ENCODE data around the gene ASB15.
"Not testable (repeated sequence)": the region's sequence is repeated elsewhere in the genome, so short reads cannot be mapped to it uniquely, and the experiment has no call there.

Gene ASB15

DNA sequence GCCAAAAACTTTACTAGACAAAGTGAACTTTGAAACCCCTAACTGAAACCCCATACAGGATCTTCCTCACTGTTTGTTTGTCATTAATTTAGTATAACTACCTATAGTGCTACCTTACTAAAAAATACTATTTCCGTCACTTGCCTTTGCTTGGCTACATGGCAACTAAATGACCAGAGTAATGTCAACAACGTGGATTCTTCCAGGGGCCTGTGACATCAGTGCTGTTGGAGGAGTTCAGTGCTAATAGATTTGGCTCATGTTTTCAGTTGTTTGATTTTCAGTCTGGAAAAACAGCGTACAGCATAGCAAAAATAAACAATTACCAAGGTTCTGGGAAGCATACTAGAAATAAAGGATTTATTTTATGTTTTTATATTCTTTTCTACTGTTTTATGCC is 3.0 kb upstream of the ASB15 start:
- no peak for DNase-seq

DNA sequence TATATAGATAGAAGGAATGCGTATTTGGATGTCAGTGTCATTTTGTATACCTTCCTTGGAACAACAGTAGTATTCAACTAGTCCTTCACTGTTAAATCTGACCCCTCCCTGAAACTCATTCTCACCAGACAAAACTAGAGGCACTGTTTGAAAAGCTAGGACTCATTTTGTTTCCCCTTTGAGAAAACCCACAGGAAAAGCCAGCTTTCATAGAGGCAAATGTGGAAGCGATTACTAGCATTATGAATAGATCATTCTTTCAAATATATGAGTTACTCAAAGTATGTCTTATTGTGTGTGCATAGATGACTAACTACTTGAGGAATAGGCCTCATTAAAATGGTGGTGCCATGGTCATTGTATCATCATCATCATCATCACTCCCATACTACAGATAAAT is 1.9 kb upstream of the ASB15 start:
- DNase-seq: no peak

DNA sequence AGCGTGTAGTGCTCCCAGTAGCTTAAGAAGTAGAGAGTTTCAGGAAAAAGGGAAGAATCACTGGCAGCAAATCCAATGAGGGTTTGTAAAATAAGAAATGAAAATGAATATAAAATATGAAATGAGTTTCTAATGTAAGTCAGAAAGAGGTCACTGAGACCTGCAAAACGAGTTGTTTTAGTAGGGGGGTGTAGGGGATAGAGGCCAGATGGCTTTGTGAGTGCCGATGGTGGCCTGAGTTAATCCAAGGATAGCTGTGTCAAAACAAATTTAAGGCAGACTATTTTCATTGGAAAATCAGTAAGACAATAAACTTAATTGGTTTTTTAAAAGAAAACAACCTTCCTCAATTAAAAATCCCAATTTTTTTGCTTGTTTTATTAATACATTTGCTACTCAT is 745 bp upstream of the ASB15 start:
- DNase-seq: no peak

DNA sequence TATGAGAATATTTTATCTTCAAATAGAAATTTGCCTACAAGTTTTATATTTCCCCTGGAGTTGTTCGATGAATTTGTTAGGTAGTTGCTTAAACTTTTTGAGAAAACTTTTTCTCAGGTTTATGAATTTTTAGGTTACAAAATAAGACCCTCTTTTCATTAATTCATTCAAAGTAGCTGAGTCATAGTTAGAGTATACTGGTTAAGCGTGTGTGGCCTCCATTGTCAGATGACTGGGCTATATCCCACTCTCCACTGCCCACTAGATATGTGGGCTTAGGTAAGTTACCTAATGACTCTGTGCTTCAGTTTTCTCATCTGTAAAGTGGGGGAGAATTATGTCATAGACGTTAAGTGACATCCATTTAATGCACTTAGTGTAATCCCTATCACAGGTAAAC is 1.0 kb downstream of the ASB15 start:
- no peak for DNase-seq

DNA sequence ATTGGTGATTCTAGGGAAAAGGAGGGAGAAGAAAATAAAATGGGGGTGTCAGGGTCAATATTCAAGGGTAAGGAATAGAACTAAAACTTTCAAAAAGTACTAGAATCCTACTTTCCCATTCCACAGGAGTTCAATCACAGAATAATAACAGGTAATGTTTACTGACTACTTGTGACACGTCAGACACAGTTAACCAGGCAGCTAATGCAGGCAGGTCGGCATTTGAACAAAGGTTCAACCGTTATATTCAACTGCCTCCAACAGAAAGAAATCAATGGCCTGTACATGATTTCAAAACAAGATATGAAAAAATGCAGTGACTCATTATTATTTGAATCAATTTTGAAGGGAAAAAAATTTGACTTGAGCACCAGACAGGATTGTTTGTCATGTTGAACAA is 3.1 kb downstream of the ASB15 start:
- DNase-seq: no peak

DNA sequence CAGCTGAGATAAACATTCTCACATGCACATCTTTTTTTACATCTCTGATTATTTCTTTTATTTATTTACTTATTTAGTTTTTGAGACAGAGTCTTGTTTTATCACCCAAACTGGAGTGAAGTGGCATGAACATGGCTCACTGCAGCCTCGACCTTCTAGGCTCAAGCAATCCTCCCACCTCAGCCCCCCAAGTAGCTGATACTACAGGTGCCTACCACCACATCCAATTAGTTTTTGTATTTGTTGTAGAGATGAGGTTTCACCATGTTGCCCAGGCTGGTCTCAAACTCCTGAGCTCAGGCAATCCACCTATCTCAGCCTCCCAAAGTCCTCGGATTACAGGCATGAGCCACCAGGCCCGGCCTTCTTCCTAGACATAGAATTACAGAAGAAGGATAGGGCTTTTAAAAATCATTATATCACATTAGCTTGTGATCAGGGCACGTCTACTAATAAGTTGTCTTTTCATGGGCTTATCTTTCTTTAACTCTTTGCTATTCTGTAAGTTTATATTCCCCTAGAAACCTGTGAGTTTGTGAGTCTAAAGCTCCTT is 5.9 kb downstream of the ASB15 start:
- DNase-seq: no peak

DNA sequence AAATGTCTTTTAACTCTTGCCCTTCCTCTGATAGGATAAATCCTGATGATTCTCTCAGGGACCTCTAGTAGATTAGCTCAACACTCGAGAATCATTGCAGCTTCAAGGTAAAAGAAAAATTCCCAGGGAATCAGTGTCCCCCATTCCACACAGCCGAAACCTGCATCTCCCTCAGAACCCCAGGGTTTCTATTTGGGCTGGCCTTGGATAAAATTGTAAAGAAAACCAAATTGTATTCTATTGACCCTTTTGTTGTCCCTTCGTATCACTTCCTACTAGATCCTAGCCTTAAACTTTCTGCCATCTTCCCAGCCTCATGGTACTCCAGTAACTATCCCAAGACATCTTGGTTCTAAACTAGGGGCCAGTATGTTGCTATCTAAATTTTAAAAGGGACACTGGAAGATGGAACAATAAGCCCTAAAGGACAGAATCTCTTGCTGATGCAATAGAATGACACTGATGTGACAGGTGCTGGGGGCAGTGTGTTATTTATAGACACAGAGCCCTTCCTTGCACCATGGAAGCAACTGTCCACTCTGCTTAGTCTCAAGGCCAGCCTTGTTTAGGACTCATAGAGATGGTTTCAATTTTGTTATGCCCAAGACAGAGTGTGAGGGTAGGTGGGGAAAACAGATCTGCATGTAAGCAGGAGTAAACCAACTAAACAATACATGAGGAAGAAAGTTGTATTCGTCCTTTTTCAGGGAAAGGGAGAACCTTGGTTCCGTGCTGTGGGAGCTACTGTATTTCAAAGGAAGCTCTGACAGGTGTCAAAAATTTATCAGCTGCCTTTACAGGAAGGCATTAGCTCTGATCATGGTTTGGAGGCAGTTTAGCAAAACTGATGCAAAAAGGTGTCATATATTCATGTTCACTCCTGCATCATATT is 7.6 kb downstream of the ASB15 start:
- no peak for DNase-seq

DNA sequence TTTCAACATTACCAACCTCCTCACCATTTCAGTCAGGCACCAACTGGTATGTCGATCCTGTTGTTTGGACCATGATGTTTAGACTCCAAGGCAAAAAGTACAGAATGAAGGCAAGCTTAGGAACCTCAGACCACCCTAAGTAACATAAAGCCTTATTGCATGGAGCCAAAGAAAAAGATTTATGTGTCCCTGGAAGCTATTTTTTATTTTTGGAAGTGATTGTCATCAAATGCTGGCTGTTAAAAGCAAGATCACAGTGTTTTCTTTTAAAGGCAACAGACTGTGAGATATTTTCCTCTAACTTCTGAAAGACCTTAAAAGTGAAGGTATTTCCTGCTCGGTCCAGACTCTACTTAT is 8.2 kb downstream of the ASB15 start:
- DNase-seq: no peak

DNA sequence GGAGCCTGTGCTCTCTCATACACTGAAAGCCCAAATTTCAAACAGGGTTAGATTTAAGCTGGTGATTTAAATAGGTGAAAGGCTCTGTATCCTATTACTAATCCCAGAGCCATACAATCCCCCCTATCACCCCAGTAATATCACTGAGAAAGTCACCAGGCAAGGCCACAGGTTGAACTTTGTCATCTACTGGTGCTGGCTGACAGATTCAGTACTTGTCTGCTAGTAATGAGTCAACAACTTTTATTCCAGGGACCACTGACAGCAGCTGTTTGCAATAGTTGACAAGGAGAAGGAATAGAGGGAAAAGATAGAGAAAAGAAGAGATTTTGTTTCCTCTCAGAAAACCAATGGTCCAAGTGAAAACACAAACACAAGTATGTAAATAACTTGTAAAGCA is 10.4 kb downstream of the ASB15 start:
- DNase-seq: no peak

DNA sequence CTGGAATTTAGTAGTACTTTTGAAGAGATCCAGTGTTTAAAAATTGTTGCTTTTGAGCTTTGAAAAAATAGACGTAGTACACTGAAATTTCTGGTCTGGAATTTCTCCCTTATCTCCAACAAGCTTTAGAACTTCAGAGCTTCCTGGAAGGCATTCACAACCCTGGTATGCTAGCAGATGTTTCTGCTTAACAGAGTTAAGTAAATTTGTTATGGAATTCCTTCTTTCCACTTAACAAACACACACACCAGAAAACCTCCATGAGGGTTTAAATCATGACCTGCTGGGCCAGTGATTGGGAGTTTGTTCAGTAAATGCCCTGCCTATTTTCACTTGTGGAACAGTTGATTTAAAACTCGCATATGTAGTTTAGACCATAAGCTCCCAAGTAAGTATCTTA is 13.7 kb downstream of the ASB15 start:
- DNase-seq: no peak

DNA sequence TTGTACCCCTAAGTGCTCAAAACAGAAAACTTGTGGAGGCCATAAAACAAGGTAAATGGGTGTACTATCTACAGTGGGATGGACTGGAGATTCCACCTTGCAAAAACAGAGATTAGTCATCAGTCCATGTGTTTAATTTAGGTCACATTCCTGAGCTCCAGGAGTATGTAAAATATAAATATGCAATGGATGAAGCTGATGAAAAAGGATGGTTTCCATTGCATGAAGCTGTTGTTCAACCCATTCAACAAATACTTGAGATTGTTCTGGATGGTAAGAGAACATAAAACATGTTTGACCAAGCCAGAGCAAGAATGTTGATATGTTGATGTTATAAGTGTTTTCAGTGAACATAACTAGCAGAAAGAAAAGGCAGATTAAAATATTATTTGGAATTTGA is 14.6 kb downstream of the ASB15 start:
- DNase-seq: no peak

DNA sequence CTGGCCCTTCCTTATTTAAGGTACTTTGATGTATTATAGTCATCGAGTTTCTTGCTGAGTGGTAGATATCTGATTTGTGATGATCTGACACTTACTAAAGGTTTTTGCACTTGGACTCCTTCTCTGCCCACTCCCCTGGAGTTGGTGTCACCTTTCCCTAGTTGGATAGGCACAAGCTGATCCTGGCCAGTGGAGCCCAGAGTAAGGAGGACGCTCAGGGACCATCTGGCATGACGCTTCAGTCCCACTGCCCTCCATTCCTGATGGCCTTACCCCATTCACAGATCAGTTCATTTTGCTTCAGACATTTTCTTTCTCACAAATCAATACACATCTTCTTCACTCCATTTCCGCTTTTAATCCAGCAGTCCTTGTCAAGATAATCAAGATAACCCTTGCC is 20.1 kb downstream of the ASB15 start:
- no peak for DNase-seq

DNA sequence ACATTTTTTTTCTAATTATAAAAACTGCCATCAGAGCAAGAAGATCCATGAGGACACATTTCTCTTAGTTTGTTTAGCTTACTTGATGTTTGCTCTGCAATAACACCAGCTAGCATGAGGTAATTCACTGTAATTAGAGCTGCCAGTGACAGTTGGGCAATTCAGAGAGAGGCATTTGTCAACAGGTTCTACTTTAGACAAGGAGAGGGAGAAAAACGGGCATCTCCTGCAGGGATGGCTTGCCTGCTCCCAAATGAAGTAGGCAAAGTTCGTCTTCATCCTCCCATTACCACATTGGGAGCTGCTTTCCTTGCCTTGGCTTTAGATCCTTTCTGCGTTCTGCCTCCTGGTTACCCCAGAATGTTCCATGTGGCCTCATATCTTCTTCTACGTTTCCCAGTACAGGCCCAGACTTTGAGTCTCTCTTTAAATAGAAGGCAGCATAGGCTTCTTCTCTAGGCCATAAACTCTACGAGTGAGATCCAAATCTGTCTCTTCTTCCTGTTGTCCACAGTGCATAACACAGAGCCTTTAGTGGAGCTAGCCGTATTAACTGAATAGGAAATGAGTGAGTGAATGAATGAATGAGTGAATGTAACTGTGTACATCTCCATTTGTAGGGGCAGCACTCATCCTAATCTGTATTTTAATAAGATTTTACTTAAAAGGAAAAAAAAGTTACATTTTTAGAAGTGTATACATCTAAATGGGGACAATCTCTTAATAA is 21.2 kb downstream of the ASB15 start:
- DNase-seq: no peak

DNA sequence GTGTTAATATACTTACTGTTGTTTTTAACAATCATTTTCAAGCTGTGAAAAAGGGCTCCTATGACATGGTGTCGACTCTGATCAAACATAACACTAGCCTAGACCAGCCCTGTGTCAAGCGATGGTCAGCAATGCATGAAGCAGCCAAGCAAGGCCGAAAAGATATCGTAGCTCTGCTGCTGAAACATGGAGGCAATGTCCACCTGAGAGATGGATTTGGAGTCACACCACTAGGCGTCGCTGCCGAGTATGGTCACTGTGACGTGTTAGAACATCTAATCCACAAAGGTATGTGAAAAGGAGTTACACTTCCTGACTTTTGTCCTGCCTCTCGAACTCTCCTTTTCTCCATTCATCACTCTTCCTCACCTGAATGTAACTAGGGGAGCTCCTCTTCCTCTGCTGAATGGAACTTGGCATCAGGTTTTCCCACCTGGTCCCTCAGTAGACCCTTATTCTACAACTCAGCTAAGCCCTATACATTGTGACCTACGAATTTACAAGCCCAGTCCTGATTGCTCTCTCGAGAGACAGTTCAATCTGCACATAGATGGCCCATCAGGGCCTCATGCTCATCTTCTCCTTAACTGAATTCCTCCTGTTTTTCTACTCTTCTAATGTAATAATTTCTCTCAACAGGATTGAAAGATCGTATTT is 23.0 kb downstream of the ASB15 start:
- peak in 1 of 56 donors; percentile 0 for DNase-seq

DNA sequence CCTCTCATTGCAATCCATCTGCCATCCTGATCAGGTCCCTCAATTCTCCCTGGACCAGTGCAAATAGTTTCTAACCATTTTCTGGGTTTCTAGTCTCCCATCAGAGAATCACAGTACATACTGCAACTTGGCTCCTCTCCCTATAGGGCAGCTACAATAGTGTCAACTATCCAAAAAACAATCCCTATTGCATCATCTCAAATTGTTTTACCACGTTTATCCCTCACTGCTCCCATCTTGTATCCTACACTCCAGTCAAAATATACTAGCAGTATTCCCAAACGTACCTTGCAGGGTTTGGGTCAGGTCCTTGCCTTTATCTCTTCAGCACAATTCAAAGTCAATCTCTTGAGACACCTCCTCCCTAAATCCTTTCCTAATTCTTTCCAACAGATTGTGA is 23.6 kb downstream of the ASB15 start:
- DNase-seq: no peak

DNA sequence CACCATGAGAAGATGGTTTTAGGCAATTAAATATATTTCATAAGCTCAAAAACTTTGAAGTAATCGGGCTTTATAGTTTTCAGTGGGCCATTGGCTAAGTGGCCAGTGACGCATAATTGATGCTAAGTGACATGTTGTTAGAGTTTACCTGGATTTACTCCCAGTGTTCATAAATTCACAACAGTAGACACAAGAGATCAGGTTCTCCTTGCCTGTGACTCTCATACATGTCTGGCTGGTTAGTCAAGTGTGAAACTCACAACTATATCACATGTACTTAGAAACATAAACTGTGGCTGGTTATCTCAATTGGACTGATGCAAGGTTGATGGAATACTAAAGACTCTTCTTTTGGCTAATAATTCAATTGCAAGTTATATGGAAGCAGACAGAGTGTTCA is 26.2 kb downstream of the ASB15 start:
- DNase-seq: no peak

DNA sequence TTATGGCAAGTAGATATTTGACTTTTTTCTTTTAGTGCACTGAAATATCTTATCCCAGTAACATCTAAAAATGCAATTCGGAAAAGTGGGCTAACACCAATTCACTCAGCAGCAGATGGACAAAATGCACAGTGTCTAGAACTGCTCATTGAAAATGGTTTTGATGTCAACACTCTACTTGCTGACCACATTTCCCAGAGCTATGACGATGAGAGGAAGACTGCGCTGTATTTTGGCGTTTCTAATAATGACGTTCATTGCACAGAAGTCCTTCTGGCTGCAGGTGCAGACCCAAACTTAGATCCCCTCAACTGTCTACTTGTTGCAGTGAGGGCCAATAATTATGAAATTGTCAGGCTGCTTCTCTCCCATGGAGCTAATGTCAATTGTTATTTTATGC is 27.2 kb downstream of the ASB15 start:
- no peak for DNase-seq

DNA sequence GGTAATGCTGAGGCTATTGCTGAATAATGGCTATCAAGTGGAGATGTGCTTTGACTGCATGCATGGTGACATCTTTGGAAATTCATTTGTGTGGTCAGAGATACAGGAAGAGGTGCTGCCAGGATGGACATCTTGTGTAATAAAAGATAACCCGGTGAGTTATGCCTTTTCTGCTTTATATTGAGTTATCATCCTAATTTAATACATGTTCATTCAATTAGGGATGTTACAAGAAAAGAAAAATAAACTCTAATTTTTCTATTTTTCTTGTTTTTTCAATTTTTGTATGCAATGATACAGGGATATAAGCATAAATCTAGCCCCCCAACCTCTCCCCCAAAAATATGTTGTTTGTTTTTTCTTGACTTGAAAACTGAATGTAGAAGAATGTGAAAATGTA is 27.7 kb downstream of the ASB15 start:
- no peak for DNase-seq

DNA sequence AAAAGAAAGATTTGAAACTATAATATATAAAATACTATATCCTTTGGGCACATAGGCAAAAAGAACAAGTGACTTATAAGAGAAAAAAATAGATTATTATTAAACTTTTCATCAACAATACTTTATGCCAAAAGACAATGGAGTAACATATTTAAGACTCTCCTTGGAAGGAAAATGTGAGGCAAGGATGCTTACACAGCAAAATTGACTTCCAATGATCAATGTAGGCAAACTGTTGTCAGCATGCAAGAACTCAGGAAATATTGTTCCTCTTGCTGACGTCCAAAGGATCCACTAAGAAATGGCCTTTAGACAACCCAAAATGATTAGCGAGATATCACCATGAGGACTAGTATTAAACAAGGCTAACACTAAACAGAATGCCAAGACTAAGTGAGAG is 31.2 kb downstream of the ASB15 start:
- no peak for DNase-seq

DNA sequence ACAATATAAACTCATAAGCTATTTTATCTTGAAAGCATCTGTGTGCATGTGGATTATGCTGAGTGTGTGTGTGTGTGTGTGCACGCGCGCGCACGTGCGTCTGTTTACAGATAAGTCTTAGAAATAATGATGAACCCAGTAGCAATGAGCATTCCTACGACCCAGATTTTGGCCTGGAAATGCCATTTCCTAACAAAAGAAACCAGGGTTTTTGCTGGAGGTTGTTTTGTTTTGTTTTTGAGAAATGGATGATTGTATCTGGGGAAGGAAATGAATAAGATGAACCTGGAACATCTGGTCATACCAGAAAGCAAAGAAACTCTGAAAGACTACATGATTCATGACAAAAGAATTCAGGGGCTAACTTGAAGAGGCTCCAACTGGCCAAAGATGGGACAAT is 31.9 kb downstream of the ASB15 start:
- DNase-seq: no peak

DNA sequence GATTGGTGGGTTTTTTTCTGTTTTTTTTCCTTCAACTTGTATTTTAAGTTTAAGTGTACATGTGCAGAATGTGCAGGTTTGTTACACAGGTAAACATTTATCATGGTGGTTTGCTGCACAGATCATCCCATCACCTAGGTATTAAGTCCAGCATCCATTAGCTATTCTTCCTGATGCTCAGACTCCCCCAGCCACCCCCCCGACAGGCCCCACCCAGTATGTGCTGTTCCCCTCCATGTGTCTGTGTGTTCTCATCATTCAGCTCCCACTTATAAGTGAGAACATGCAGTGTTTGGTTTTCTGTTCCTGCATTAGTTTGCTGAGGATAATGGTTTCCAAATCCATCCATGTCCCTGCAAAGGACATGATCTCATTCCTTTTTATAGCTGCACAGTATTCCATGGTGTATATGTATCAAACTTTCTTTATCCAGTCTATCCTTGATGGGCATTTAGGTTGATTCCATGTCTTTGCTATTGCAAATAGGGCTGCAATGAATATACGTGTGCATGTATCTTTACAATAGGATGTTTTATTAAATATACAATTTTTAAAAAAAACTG is 32.5 kb downstream of the ASB15 start:
- DNase-seq: not testable (repeated sequence)
